ENCODE measurements around the gene TP73.

The TP73 gene

GRCh38 chr1:3691421-3692204 is 39.3 kb downstream of the TP73 start:
- no peak for DNase-seq

GRCh38 chr1:3692598-3692997 is 40.3 kb downstream of the TP73 start:
- DNase-seq = no peak

- DNase-seq = no peak
Measured at GRCh38 chr1:3693321-3693720, 41.0 kb downstream of the TP73 start.

GRCh38 chr1:3695326-3696217 is 43.3 kb downstream of the TP73 start:
- no peak for DNase-seq

- no peak for DNase-seq
Measured at GRCh38 chr1:3696689-3697088, 44.4 kb downstream of the TP73 start.

- DNase-seq = no peak
Measured at GRCh38 chr1:3697104-3697503, 44.8 kb downstream of the TP73 start.

- DNase-seq = no peak
Measured at GRCh38 chr1:3697810-3698209, 45.5 kb downstream of the TP73 start.

GRCh38 chr1:3698660-3699408 is 46.5 kb downstream of the TP73 start:
- DNase-seq = no peak

- DNase-seq = no peak
Measured at GRCh38 chr1:3699596-3699995, 47.3 kb downstream of the TP73 start.

- no peak for DNase-seq
Measured at GRCh38 chr1:3700631-3701030, 48.3 kb downstream of the TP73 start.

- DNase-seq = no peak
Measured at GRCh38 chr1:3702528-3702927, 50.2 kb downstream of the TP73 start.

GRCh38 chr1:3702990-3703728 is 50.8 kb downstream of the TP73 start:
- DNase-seq = no peak

- no peak for DNase-seq
Measured at GRCh38 chr1:3703786-3704371, 51.6 kb downstream of the TP73 start.

- no peak for DNase-seq
Measured at GRCh38 chr1:3705341-3705950, 53.1 kb downstream of the TP73 start.

GRCh38 chr1:3706651-3707297 is 54.5 kb downstream of the TP73 start:
- DNase-seq = no peak

GRCh38 chr1:3707298-3707938 is 55.1 kb downstream of the TP73 start:
- no peak for DNase-seq

- DNase-seq = no peak
Measured at GRCh38 chr1:3707939-3708328, 55.6 kb downstream of the TP73 start.

GRCh38 chr1:3708791-3709190 is 56.5 kb downstream of the TP73 start:
- no peak for DNase-seq

GRCh38 chr1:3710251-3710650 is 57.9 kb downstream of the TP73 start:
- DNase-seq = no peak

GRCh38 chr1:3711381-3711779 is 59.1 kb downstream of the TP73 start:
- DNase-seq = no peak
